Left colon (tissue), 2 donors: ENCODE data around the gene OVOL1. TPM values are rescaled to one million over a fixed set of nuclear protein-coding genes. Genes with fewer than 3 reads are reported as not detected.
"Not testable (repeated sequence)": the region's sequence is repeated elsewhere in the genome, so short reads cannot be mapped to it uniquely, and the experiment has no call there.

Experiments
- ATAC-seq: fragments of 200-7000 bp; cut with Tn5 transposase; one replicate; pipeline ENCODE4 v1.9.1; 2020; ENCODE audit warnings: mild to moderate bottlenecking, moderate library complexity
- DNase-seq, 2 donors: peaks; one replicate each; pipeline ENCODE4 v3.0.0-alpha.2; 2020
- intact Hi-C, 2 donors: fragments of 100-400 bp; cut with DNase I in 1 of 2; cut with micrococcal nuclease in 1 of 2; formaldehyde crosslinking; loops; one replicate each; pipeline versions ENCODE4 v1.11.2 to v1.14.0; 2022; cut with DNase I, micrococcal nuclease
- long read RNA-seq: library from polyadenylated mRNA; unstranded; transcript quantifications from one replicate; pipeline ENCODE4 v2.0.0, GENCODE V29; 2021
- total RNA-seq, 2 donors: library from RNA; stranded (reverse); fragmentation: NEBNext Ultra II Directional; extraction: Animal tissue kit (Norgen Biotek cat#: 25700); gene quantifications; one replicate each; pipeline ENCODE4 v1.2.1, GENCODE V29; 2021
- donor health status: DM: no; HTN: no; CAD: no.
- donor health status: DM: yes; HTN: yes; CAD: no.

The OVOL1 gene
- total RNA-seq = 10 to 100 TPM; 29.5 to 35.9 TPM
- long read RNA-seq, transcript OVOL1-201 (4 exons, 3,034 nt) = major isoform, 21 of 37 reads
- long read RNA-seq, partial matches to known transcripts = 2 of 37 reads
- long read RNA-seq, other reads (novel, unspliced or antisense) = 14 of 37 reads

GRCh38 chr11:65786786-65787636, at the start of gene OVOL1:
OVOL1 (plus strand) TSS chr11:65787063; CDS start chr11:65787374, 311 bp downstream.
- intact Hi-C loops = no loop called here
- peak; percentile 89 to 91 for DNase-seq
- ATAC-seq = peak; percentile 56

GRCh38 chr11:65739022-65739421, 47.8 kb upstream of the OVOL1 start:
- peak; percentile 86 for ATAC-seq
- intact Hi-C loops = no loop called here
- DNase-seq = no peak

GRCh38 chr11:65741185-65741584, 45.7 kb upstream of the OVOL1 start:
- DNase-seq (no peak), ATAC-seq (no peak)
- intact Hi-C loops = no loop called here

- ATAC-seq (no peak), DNase-seq (no peak)
- intact Hi-C loops = no loop called here
These were observed 44.5 kb upstream of the OVOL1 start for GRCh38 chr11:65742353-65742752.

GRCh38 chr11:65743681-65744025, 43.2 kb upstream of the OVOL1 start:
- DNase-seq (no peak), ATAC-seq (no peak)
- intact Hi-C loops = no loop called here

GRCh38 chr11:65744026-65744698, 42.7 kb upstream of the OVOL1 start:
- peak; percentile 55 to 59 for DNase-seq
- intact Hi-C loops = no loop called here
- peak; percentile 95 for ATAC-seq

- no peak for DNase-seq
- intact Hi-C loops = no loop called here
- ATAC-seq = no peak
These were observed 42.2 kb upstream of the OVOL1 start for GRCh38 chr11:65744699-65745042.

GRCh38 chr11:65745049-65745448, 41.8 kb upstream of the OVOL1 start:
- no peak for ATAC-seq
- intact Hi-C loops = no loop called here
- no peak for DNase-seq

GRCh38 chr11:65762169-65762568, 24.7 kb upstream of the OVOL1 start:
- DNase-seq, intact Hi-C loops, ATAC-seq: not testable (repeated sequence)

- intact Hi-C loops, DNase-seq, ATAC-seq: not testable (repeated sequence)
These were observed 24.0 kb upstream of the OVOL1 start for GRCh38 chr11:65762816-65763215.

- DNase-seq (no peak), ATAC-seq (peak; percentile 85)
- intact Hi-C loops = no loop called here
These were observed 22.4 kb upstream of the OVOL1 start for GRCh38 chr11:65764434-65764833.

- DNase-seq (no peak), ATAC-seq (no peak)
- intact Hi-C loops = no loop called here
These were observed 20.3 kb upstream of the OVOL1 start for GRCh38 chr11:65766535-65766934.

GRCh38 chr11:65767406-65767805, 19.5 kb upstream of the OVOL1 start:
- ATAC-seq = no peak
- intact Hi-C loops = no loop called here
- no peak for DNase-seq

- DNase-seq, intact Hi-C loops, ATAC-seq: not testable (repeated sequence)
These were observed 19.1 kb upstream of the OVOL1 start for GRCh38 chr11:65767806-65768205.

- ATAC-seq = no peak
- no peak for DNase-seq
- intact Hi-C loops = no loop called here
These were observed 15.8 kb upstream of the OVOL1 start for GRCh38 chr11:65770951-65771567.

- ATAC-seq (peak; percentile 59), DNase-seq (no peak)
- intact Hi-C loops = no loop called here
These were observed 15.2 kb upstream of the OVOL1 start for GRCh38 chr11:65771589-65772112.

- intact Hi-C loops = no loop called here
- DNase-seq (no peak), ATAC-seq (peak; percentile 18)
These were observed 13.0 kb upstream of the OVOL1 start for GRCh38 chr11:65773784-65774411.

- intact Hi-C loops = loop anchor here in 1 of 2 donors (5.0 kb wide), 1 partner anchor 43 kb away; no protein-coding TSS in a partner anchor
- no peak for DNase-seq
- ATAC-seq = no peak
These were observed 12.1 kb upstream of the OVOL1 start for GRCh38 chr11:65774525-65775306.
